Mucosa of descending colon (tissue), 3 donors: Measurements from ENCODE around the gene A2M. TPM values are rescaled to one million over a fixed set of nuclear protein-coding genes. Genes with fewer than 3 reads are reported as not detected.

Experiments
- ATAC-seq: fragments of 200-7000 bp; cut with Tn5 transposase; one replicate; pipeline ENCODE4 v1.9.1; 2020; ENCODE audit warnings: mild to moderate bottlenecking, moderate library complexity
- DNase-seq, 3 donors: peaks; one replicate each; pipeline ENCODE4 v3.0.0-alpha.2; 2020
- H3K36me3 ChIP-seq: fragments of 200-600 bp; one replicate; pipeline ENCODE4 v1.8.0; 2021; ENCODE audit warnings: low read depth, mild to moderate bottlenecking
- H3K4me1 ChIP-seq: fragments of 200-600 bp; one replicate; pipeline ENCODE4 v1.8.0; 2021; ENCODE audit warnings: low read depth, mild to moderate bottlenecking
- H3K4me3 ChIP-seq: fragments of 200-600 bp; one replicate; pipeline ENCODE4 v1.8.0; 2021; ENCODE audit warnings: mild to moderate bottlenecking
- H3K9me3 ChIP-seq: fragments of 200-600 bp; one replicate; pipeline ENCODE4 v1.8.0; 2021; ENCODE audit warnings: mild to moderate bottlenecking
- CTCF ChIP-seq: fragments of 200-600 bp; IDR thresholded peaks from one replicate; pipeline ENCODE4 v1.8.0; 2022; ENCODE audit warnings: antibody characterized with exemption, mild to moderate bottlenecking
- intact Hi-C, 2 donors: fragments of 100-400 bp; cut with DNase I in 1 of 2; cut with micrococcal nuclease in 1 of 2; formaldehyde crosslinking; loops; one replicate each; pipeline versions ENCODE4 v1.11.0 to v1.11.1; 2022; cut with DNase I, micrococcal nuclease
- total RNA-seq, 3 donors: library from RNA; stranded (reverse); fragmentation: NEBNext Ultra II Directional in 2 of 3; extraction: Animal tissue kit (Norgen Biotek cat#: 25700) in 2 of 3; gene quantifications; one replicate each; pipeline versions ENCODE4 v1.2.1 to v1.2.4, GENCODE V29; 2021 to 2023
- donor health status: DM: no; HTN: no; CAD: no; lungs with moderate emphysema.
- donor health status: DM: no; HTN: no; CAD: no.
- donor health status: DM: no; HTN: yes; CAD: no.

Gene A2M
- total RNA-seq, 3 donors from 2014 or later = 83.5 to 223 (median 165) TPM

GRCh38 chr12:9048930-9049329, 66.8 kb downstream of the A2M start:
- Histone ChIP-seq H3K36me3 (no peaks in the 10 kb centered on the region), H3K4me1 (no peaks in the 10 kb centered on the region), H3K9me3 (no peaks in the 10 kb centered on the region), H3K4me3 (no peak overlapping the region)
- no peak for TF ChIP-seq CTCF
- intact Hi-C loops = no loop called here
- DNase-seq (no peak), ATAC-seq (no peak)

GRCh38 chr12:9047105-9047504, 68.6 kb downstream of the A2M start:
- DNase-seq = no peak
- intact Hi-C loops = no loop called here
- ATAC-seq = no peak
- Histone ChIP-seq H3K9me3 (no peaks in the 10 kb centered on the region), H3K4me1 (no peaks in the 10 kb centered on the region), H3K36me3 (no peaks in the 10 kb centered on the region), H3K4me3 (no peak overlapping the region)
- no peak for TF ChIP-seq CTCF

GRCh38 chr12:9043766-9044165, 72.0 kb downstream of the A2M start:
- no peak for DNase-seq
- ATAC-seq = no peak

GRCh38 chr12:9041321-9041720, 74.4 kb downstream of the A2M start:
- Histone ChIP-seq H3K9me3 (no peaks in the 10 kb centered on the region), H3K4me1 (no peaks in the 10 kb centered on the region), H3K36me3 (no peaks in the 10 kb centered on the region), H3K4me3 (no peak overlapping the region)
- ATAC-seq (no peak), DNase-seq (no peak)
- intact Hi-C loops = no loop called here
- no peak for TF ChIP-seq CTCF

More at GRCh38 chr12:9043766-9044165, 72.0 kb downstream of the A2M start:
- Histone ChIP-seq H3K4me3 (no peak overlapping the region), H3K36me3 (no peaks in the 10 kb centered on the region), H3K9me3 (no peaks in the 10 kb centered on the region), H3K4me1 (no peaks in the 10 kb centered on the region)
- intact Hi-C loops = no loop called here
- TF ChIP-seq CTCF = no peak

GRCh38 chr12:9040484-9041186, 75.1 kb downstream of the A2M start:
- no peak for DNase-seq
- ATAC-seq = no peak
- intact Hi-C loops = no loop called here

More at GRCh38 chr12:9040484-9041186, 75.1 kb downstream of the A2M start:
- no peak overlapping the region for H3K4me3 ChIP-seq
- H3K4me1 ChIP-seq = no peaks in the 10 kb centered on the region
- no peaks in the 10 kb centered on the region for H3K36me3 ChIP-seq
- H3K9me3 ChIP-seq = no peaks in the 10 kb centered on the region
- TF ChIP-seq CTCF = no peak
